ENCODE data around the gene ERBB2. TPM values are rescaled to one million over a fixed set of nuclear protein-coding genes. Genes with fewer than 3 reads are reported as not detected.

ERBB2 gene
- total and polyA plus RNA-seq, 2 of the 4 experiments (the other 2 are of a cell fraction): 28.7 to 33.3 TPM

DNA sequence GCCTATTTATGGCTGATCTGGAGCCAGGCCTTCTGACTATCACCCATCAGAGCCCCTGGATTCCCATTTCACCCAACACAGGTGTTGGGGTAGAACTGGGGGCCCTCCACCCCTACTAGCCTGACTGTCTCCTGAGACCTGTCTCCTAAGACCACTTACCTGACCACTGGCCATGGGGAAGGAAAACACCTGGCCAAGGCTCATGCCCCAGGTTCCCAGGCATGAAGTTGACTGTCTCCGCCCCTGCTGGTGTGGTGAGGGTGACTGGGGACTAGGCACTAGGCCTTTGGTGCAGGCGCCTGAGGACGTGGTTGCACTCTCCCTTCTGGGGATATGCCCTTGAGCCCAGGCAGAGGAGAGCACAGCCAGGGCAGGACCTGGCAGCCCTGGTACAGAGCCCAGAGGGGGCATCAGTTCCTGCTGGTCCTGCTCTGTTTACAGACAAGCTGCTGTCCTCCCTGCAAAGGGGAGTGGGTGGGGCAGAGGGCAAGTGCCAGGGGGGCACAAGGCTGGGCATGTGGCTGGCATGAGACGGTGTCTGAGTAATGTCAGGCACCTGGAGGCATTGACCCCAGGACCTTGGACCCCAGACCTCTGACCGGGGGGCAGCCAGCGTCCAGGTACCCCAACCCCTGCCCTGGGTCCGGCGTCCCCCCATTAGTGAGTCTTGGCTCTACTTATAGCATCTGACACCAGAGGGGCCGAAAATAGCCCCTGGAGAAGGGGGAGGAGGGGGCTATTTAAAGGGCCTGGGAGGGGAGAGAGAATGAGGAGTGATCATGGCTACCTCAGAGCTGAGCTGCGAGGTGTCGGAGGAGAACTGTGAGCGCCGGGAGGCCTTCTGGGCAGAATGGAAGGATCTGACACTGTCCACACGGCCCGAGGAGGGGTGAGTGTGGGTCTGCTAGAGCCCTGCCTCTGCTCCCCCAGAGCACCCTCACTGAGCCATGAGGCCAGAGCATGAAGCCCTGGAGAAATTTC is 35.0 kb upstream of the ERBB2 start, which contains the start of gene TCAP (continued):
- TF ChIP-seq RAD21 (IDR thresholded peaks at IDR 0.05; ENCODE audit: low read length): no peak
- TF ChIP-seq SMC3 (IDR thresholded peaks at IDR 0.05; ENCODE audit: low read depth, low read length): no peak
- TF ChIP-seq, protein P1, sequence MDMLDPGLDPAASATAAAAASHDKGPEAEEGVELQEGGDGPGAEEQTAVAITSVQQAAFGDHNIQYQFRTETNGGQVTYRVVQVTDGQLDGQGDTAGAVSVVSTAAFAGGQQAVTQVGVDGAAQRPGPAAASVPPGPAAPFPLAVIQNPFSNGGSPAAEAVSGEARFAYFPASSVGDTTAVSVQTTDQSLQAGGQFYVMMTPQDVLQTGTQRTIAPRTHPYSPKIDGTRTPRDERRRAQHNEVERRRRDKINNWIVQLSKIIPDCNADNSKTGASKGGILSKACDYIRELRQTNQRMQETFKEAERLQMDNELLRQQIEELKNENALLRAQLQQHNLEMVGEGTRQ (IDR thresholded peaks at IDR 0.05; ENCODE audit: low read depth, low read length): no peak
- no peak for TF ChIP-seq MAFK (IDR thresholded peaks at IDR 0.05; ENCODE audit: low read depth, low read length)
- no peak for TF ChIP-seq RFX5 (IDR thresholded peaks at IDR 0.05; ENCODE audit: low read depth, low read length)
- no peak for TF ChIP-seq MAZ (IDR thresholded peaks at IDR 0.05; ENCODE audit: borderline replicate concordance, low read depth, low read length)

Data from IMR-90 (cell line).